GM12878 (cell line): Measurements from ENCODE around the gene APPL2. TPM values are rescaled to one million over a fixed set of nuclear protein-coding genes. Genes with fewer than 3 reads are reported as not detected.

Experiments
- ATAC-seq: fragments of 200-7000 bp; cut with Tn5 transposase; 3 replicates; pipeline ENCODE4 v1.9.1; 2020; ENCODE audit warnings: mild to moderate bottlenecking, moderate library complexity
- BruUV-seq: library from RNA; stranded (reverse); fragments of 400-500 nt; replicated peaks from 2 replicates; lab custom pipeline; 2021; lab: Mats Ljungman, UMichigan
- CTCF ChIA-PET: fragments of 300-600 bp; sonication (Branson Sonifier 250); formaldehyde crosslinking; extraction: SDS; loops from one replicate; lab custom pipeline; 2021; ENCODE audit warnings: inconsistent platforms; lab: Yijun Ruan, JAX
- POLR2A ChIA-PET: fragments of 350-600 bp; formaldehyde crosslinking; extraction: SDS; loops from one replicate; lab custom pipeline; 2021; ENCODE audit warnings: inconsistent platforms; lab: Charles Lee
- RAD21 ChIA-PET: fragments of 300-600 bp; sonication (Branson Sonifier 250); formaldehyde crosslinking; loops from one replicate; lab custom pipeline; 2023; ENCODE audit warnings: antibody characterized with exemption; ENCODE audit not compliant: unreplicated experiment; lab: Charles Lee
- SMC1A ChIA-PET: fragments of 300-600 bp; sonication (Branson Sonifier 250); formaldehyde crosslinking; loops from one replicate; lab custom pipeline; 2023; ENCODE audit not compliant: unreplicated experiment, uncharacterized antibody; lab: Charles Lee
- DNase-seq: peaks from one replicate; pipeline ENCODE4 v3.0.0-alpha.2; 2011; ENCODE audit warnings: low read depth, low spot score
- FAIRE-seq: peaks from 3 replicates; lab custom pipeline; 2011; peaks lifted over from hg19 to GRCh38; lab: Jason Lieb, UNC
- H2AFZ ChIP-seq: 2 replicates; pipeline ENCODE4 v1.6.0; 2011; ENCODE audit warnings: low read depth, low read length, control low read depth; ENCODE audit not compliant: control insufficient read depth
- H3K27ac ChIP-seq: 2 replicates; pipeline ENCODE4 v1.5.1; 2011; ENCODE audit warnings: control low read depth; ENCODE audit not compliant: control insufficient read depth, insufficient read depth
- H3K27me3 ChIP-seq, 2 experiments: replicated peaks in 1 of 2; 2 replicates each; pipeline versions ENCODE4 v1.6.0 to v1.6.1; 2011; ENCODE audit warnings: low read length in 1 of 2; ENCODE audit not compliant: control insufficient read depth in 2 of 2, insufficient read depth in 2 of 2
- H3K36me3 ChIP-seq, 2 experiments: 2 replicates each; pipeline ENCODE4 v1.5.1; 2011; ENCODE audit warnings: low read length in 1 of 2; ENCODE audit not compliant: control insufficient read depth in 2 of 2, insufficient read depth in 2 of 2
- H3K4me1 ChIP-seq: 2 replicates; pipeline ENCODE4 v1.6.1; 2011; ENCODE audit warnings: mild to moderate bottlenecking, low read length, moderate library complexity, mixed read lengths; ENCODE audit not compliant: control insufficient read depth, insufficient read depth
- H3K4me2 ChIP-seq: 2 replicates; pipeline ENCODE4 v1.6.0; 2011; ENCODE audit warnings: control low read depth; ENCODE audit not compliant: control insufficient read depth, insufficient read depth
- H3K4me3 ChIP-seq: fragments of 200-600 bp; sonication (generic); 2 replicates; pipeline ENCODE4 v1.5.1; 2016
- H3K79me2 ChIP-seq: 2 replicates; pipeline ENCODE4 v1.6.0; 2011; ENCODE audit warnings: low read length; ENCODE audit not compliant: control insufficient read depth, insufficient read depth
- H3K9ac ChIP-seq: 2 replicates; pipeline ENCODE4 v1.8.0; 2011; ENCODE audit warnings: low read length, control low read depth, mixed read lengths; ENCODE audit not compliant: control insufficient read depth, insufficient read depth
- H3K9me3 ChIP-seq: replicated peaks from 3 replicates; pipeline ENCODE4 v1.5.1; 2011; ENCODE audit warnings: mild to moderate bottlenecking, low read length; ENCODE audit not compliant: control insufficient read depth, insufficient read depth
- H4K20me1 ChIP-seq: 2 replicates; pipeline ENCODE4 v1.6.0; 2011; ENCODE audit not compliant: control insufficient read depth, insufficient read depth
- BCL3 ChIP-seq: IDR thresholded peaks from 2 replicates; pipeline ENCODE4 v1.6.1; 2011; ENCODE audit warnings: borderline replicate concordance, low read depth, mild to moderate bottlenecking, moderate library complexity, low read length; ENCODE audit not compliant: insufficient read depth, poor library complexity, severe bottlenecking
- CHD1 ChIP-seq: IDR thresholded peaks from 2 replicates; pipeline ENCODE4 v1.6.1; 2012; ENCODE audit warnings: low read depth, low read length, improper control_type of control experiment
- GATAD2B ChIP-seq: fragments of 450-650 bp; conservative IDR thresholded peaks from 2 replicates; pipeline ENCODE4 v1.6.1; 2017; ENCODE audit warnings: low read depth, mild to moderate bottlenecking, moderate library complexity
- HDAC6 ChIP-seq: fragments of 200-600 bp; sonication (generic); IDR thresholded peaks from one replicate; pipeline ENCODE4 v1.8.0; 2017; ENCODE audit warnings: antibody characterized with exemption; ENCODE audit not compliant: unreplicated experiment
- HSF1 ChIP-seq: fragments of 150-350 bp; IDR thresholded peaks from 2 replicates; pipeline ENCODE4 v1.6.1; 2014; ENCODE audit warnings: mild to moderate bottlenecking, low read depth, low read length
- JUND ChIP-seq: IDR thresholded peaks from 2 replicates; pipeline ENCODE4 v1.6.1; 2012; ENCODE audit warnings: low read depth, mild to moderate bottlenecking, low read length, improper control_type of control experiment, moderate library complexity
- RELA ChIP-seq: fragments of 450-650 bp; IDR thresholded peaks from 2 replicates; pipeline ENCODE4 v1.8.0; 2014; ENCODE audit warnings: borderline replicate concordance; ENCODE audit not compliant: partially characterized antibody
- SREBF2 ChIP-seq: IDR thresholded peaks from 2 replicates; pipeline ENCODE4 v1.6.1; 2012; ENCODE audit warnings: mild to moderate bottlenecking, low read length
- YBX1 ChIP-seq: fragments of 450-650 bp; IDR thresholded peaks from 2 replicates; pipeline ENCODE4 v1.6.1; 2016; ENCODE audit warnings: antibody characterized with exemption
- ZSCAN29 ChIP-seq: fragments of 450-650 bp; IDR thresholded peaks from 2 replicates; pipeline ENCODE4 v1.6.1; 2017; ENCODE audit warnings: mild to moderate bottlenecking, moderate library complexity
- WGBS: methylation state at CpG from one replicate; pipeline ENCODE4 v1.1.6; 2016; ENCODE audit warnings: low lambda C conversion rate; ENCODE audit not compliant: insufficient replicate concordance, insufficient coverage; ENCODE audit errors: missing lambda C conversion rate; 5-methylcytosine and 5-hydroxymethylcytosine counted together
- in situ Hi-C: fragments of 300-500 bp; cut with MboI; formaldehyde crosslinking; loops from 9 replicates; pipeline ENCODE4 v1.14.3; 2018; ENCODE audit warnings: mixed read lengths
- intact Hi-C: fragments of 100-400 bp; cut with micrococcal nuclease; formaldehyde crosslinking; loops from one replicate; pipeline ENCODE4 v1.14.2; 2022; ENCODE audit not compliant: unreplicated experiment
- polyA plus RNA-seq, 11 experiments: library from polyadenylated mRNA; depleted of rRNA in 4 of 11; unstranded in 6 of 11; stranded (reverse) in 5 of 11; fragments of >200 nt; fragmentation: Nextera tagmentation in 4 of 11; fragmentation: Illumina TruSeq in 1 of 11; extraction: Ambion mirVana in 4 of 11; extraction: Trizol in 1 of 11; gene quantifications; 1 replicate in 1 of 11; 2 replicates in 10 of 11; pipeline versions ENCODE4 v1.2.1 to v1.2.3, GENCODE V29; 2011 to 2016; ENCODE audit warnings: inconsistent platforms in 2 of 11, missing spikeins in 2 of 11, low read depth in 1 of 11
- total RNA-seq, 4 experiments: library from RNA; depleted of rRNA in 3 of 4; stranded (reverse); fragments of >200 nt in 3 of 4; fragmentation: Illumina TruSeq in 1 of 4; extraction: Trizol in 1 of 4; gene quantifications; 2 replicates each; pipeline versions ENCODE4 v1.2.1 to v1.2.3, GENCODE V29; 2013 to 2021

Gene APPL2
- total and polyA plus RNA-seq, 10 of the 15 experiments (the other 5 are each of a cell fraction or from before 2014, with no cell fraction given), result 1.9 to 14.2 (median 7.5) TPM

- ChIA-PET SMC1A (no interaction called here), POLR2A (no interaction called here), CTCF (no interaction called here), RAD21 (no interaction called here)
- Histone ChIP-seq H3K36me3 (no peaks in the 10 kb centered on the region), H4K20me1 (no peaks in the 10 kb centered on the region), H3K4me2 (no peak overlapping the region), H3K9me3 (no peaks in the 10 kb centered on the region; the same call in 2 of the 3 replicates), H3K4me1 (no peaks in the 10 kb centered on the region), H3K4me3 (no peak overlapping the region), H3K79me2 (no peaks in the 10 kb centered on the region), H3K27me3 (no peaks in the 10 kb centered on the region), H3K27ac (no peak overlapping the region), H2AFZ (no peak overlapping the region), H3K9ac (no peak overlapping the region)
- TF ChIP-seq GATAD2B, result no peak
- TF ChIP-seq RELA, result no peak
- no peak for TF ChIP-seq BCL3
- no peak for TF ChIP-seq ZSCAN29
- no peak for TF ChIP-seq CHD1
- TF ChIP-seq HDAC6, result no peak
- no peak for TF ChIP-seq HSF1
- no peak for TF ChIP-seq JUND
- TF ChIP-seq YBX1, result no peak
- TF ChIP-seq SREBF2, result no peak
- BruUV-seq, result no TSS peak
- intact Hi-C loops, result no loop called here
- DNase-seq (no peak), ATAC-seq (no peak), FAIRE-seq (no peak)
- WGBS, result 51% methylated on average over 2 of the region's 2 CpGs
- in situ Hi-C loops, result no loop called here
Measured at GRCh38 chr12:105256011-105256410, 20.0 kb upstream of the APPL2 start.
